Measurements from ENCODE around the gene MPC2. TPM values are rescaled to one million over a fixed set of nuclear protein-coding genes. Genes with fewer than 3 reads are reported as not detected.

Gene MPC2
- total RNA-seq, 1 donor from 2014 or later = 45.3 TPM

Other genes with a start within 250 kb of the MPC2 start
- gene MPZL1, start 215.1 kb downstream of the MPC2 start, total RNA-seq = 36.0 and 38.4 TPM in 2 replicates
- gene ADCY10, start 22.9 kb downstream of the MPC2 start, total RNA-seq = 0.07 and 0.46 TPM in 2 replicates
- 21.6 and 22.9 TPM in 2 replicates for gene DCAF6, start 389 bp downstream of the MPC2 start, total RNA-seq
- gene GPR161, start 199.9 kb upstream of the MPC2 start, total RNA-seq = 0.27 and 0.56 TPM in 2 replicates
- gene TIPRL, start 241.9 kb upstream of the MPC2 start, total RNA-seq = 46.1 and 47.5 TPM in 2 replicates